Urinary bladder (tissue), 4 donors: ENCODE measurements around the gene SUSD6. TPM values are rescaled to one million over a fixed set of nuclear protein-coding genes. Genes with fewer than 3 reads are reported as not detected.

ENCODE experiments used
- DNase-seq: peaks from one replicate; pipeline ENCODE4 v3.0.0-alpha.2; 2015; ENCODE audit errors: extremely low spot score
- H3K27ac ChIP-seq: one replicate; pipeline ENCODE4 v1.5.1; 2013; ENCODE audit warnings: low read depth, mild to moderate bottlenecking, moderate library complexity
- H3K36me3 ChIP-seq: one replicate; pipeline ENCODE4 v1.6.1; 2013; ENCODE audit warnings: mild to moderate bottlenecking, moderate library complexity; ENCODE audit not compliant: insufficient read depth
- H3K4me1 ChIP-seq: one replicate; pipeline ENCODE4 v1.6.1; 2013; ENCODE audit warnings: mild to moderate bottlenecking, moderate library complexity; ENCODE audit not compliant: insufficient read depth
- H3K4me3 ChIP-seq: one replicate; pipeline ENCODE4 v1.5.1; 2013; ENCODE audit warnings: low read depth, low read length
- WGBS: extraction: QIAGEN DNeasy Blood & Tissue Kit; methylation state at CpG from one replicate; pipeline ENCODE4 v1.1.7; 2013; 5-methylcytosine and 5-hydroxymethylcytosine counted together
- polyA plus RNA-seq: library from polyadenylated mRNA; stranded (reverse); fragments of 200-250 nt; gene quantifications from one replicate; pipeline ENCODE4 v1.2.3, GENCODE V29; 2013
- total RNA-seq: library from RNA; depleted of rRNA; stranded (reverse); fragments of >200 nt; gene quantifications from one replicate; pipeline ENCODE4 v1.2.3, GENCODE V29; 2014
- donor health status: healthy with polysubstance abuse.
- donor health status: healthy.

The SUSD6 gene
- total and polyA plus RNA-seq, 2 donors: 12.5 to 20.0 TPM

GRCh38 chr14:69683971-69684370 is 72.6 kb downstream of the SUSD6 start:
- no peak overlapping the region for H3K4me3 ChIP-seq
- H3K27ac ChIP-seq: no peak overlapping the region
- H3K4me1 ChIP-seq: peaks cover 2% of the 10 kb centered on the region
- no peak for DNase-seq
- 77% methylated on average over 3 of the region's 3 CpGs for WGBS
- no peaks in the 10 kb centered on the region for H3K36me3 ChIP-seq

- no peak overlapping the region for H3K4me3 ChIP-seq
- no peak for DNase-seq
- no peak overlapping the region for H3K27ac ChIP-seq
- 69% methylated on average over 6 of the region's 6 CpGs for WGBS
- no peaks in the 10 kb centered on the region for H3K36me3 ChIP-seq
- peaks cover 2% of the 10 kb centered on the region for H3K4me1 ChIP-seq
Measured at GRCh38 chr14:69684461-69685217, 73.2 kb downstream of the SUSD6 start.

- Histone ChIP-seq H3K4me1 (peaks cover 2% of the 10 kb centered on the region), H3K27ac (no peak overlapping the region), H3K4me3 (no peak overlapping the region), H3K36me3 (no peaks in the 10 kb centered on the region)
- no peak for DNase-seq
- 77% methylated on average over 3 of the region's 3 CpGs for WGBS
Measured at GRCh38 chr14:69685218-69685616, 73.8 kb downstream of the SUSD6 start.

- peaks cover 2% of the 10 kb centered on the region for H3K4me1 ChIP-seq
- H3K27ac ChIP-seq: no peak overlapping the region
- 22% methylated on average over 6 of the region's 6 CpGs for WGBS
- H3K4me3 ChIP-seq: no peak overlapping the region
- DNase-seq: peak; percentile 56
- no peaks in the 10 kb centered on the region for H3K36me3 ChIP-seq
Measured at GRCh38 chr14:69685716-69686115, 74.3 kb downstream of the SUSD6 start.

- WGBS: 81% methylated on average over 4 of the region's 4 CpGs
- H3K4me1 ChIP-seq: no peaks in the 10 kb centered on the region
- DNase-seq: no peak
- H3K4me3 ChIP-seq: no peak overlapping the region
- H3K36me3 ChIP-seq: no peaks in the 10 kb centered on the region
- H3K27ac ChIP-seq: no peak overlapping the region
Measured at GRCh38 chr14:69687606-69688298, 76.4 kb downstream of the SUSD6 start.

GRCh38 chr14:69688299-69688649 is 76.9 kb downstream of the SUSD6 start:
- Histone ChIP-seq H3K27ac (no peak overlapping the region), H3K4me3 (no peak overlapping the region), H3K36me3 (no peaks in the 10 kb centered on the region), H3K4me1 (no peaks in the 10 kb centered on the region)
- no peak for DNase-seq
- WGBS: 82% methylated on average over 1 of the region's 1 CpG

- Histone ChIP-seq H3K27ac (no peak overlapping the region), H3K4me1 (peaks cover 2% of the 10 kb centered on the region), H3K4me3 (no peak overlapping the region), H3K36me3 (no peaks in the 10 kb centered on the region)
- WGBS: 97% methylated on average over 2 of the region's 2 CpGs
- no peak for DNase-seq
Measured at GRCh38 chr14:69690042-69690441, 78.6 kb downstream of the SUSD6 start.

GRCh38 chr14:69692594-69692993 is 81.2 kb downstream of the SUSD6 start:
- WGBS: 75% methylated on average over 1 of the region's 1 CpG
- H3K4me1 ChIP-seq: peaks cover 2% of the 10 kb centered on the region
- no peak for DNase-seq
- no peaks in the 10 kb centered on the region for H3K36me3 ChIP-seq
- no peak overlapping the region for H3K27ac ChIP-seq
- H3K4me3 ChIP-seq: no peak overlapping the region

- Histone ChIP-seq H3K36me3 (no peaks in the 10 kb centered on the region), H3K4me1 (peaks cover 2% of the 10 kb centered on the region), H3K27ac (no peak overlapping the region), H3K4me3 (no peak overlapping the region)
- WGBS: 46% methylated on average over 3 of the region's 3 CpGs
- DNase-seq: no peak
Measured at GRCh38 chr14:69693145-69693544, 81.7 kb downstream of the SUSD6 start.

- Histone ChIP-seq H3K36me3 (no peaks in the 10 kb centered on the region), H3K27ac (no peak overlapping the region), H3K4me3 (no peak overlapping the region), H3K4me1 (peaks cover 2% of the 10 kb centered on the region)
- WGBS: 75% methylated on average over 4 of the region's 4 CpGs
- DNase-seq: no peak
Measured at GRCh38 chr14:69693801-69694729, 82.7 kb downstream of the SUSD6 start.

GRCh38 chr14:69694730-69695281 is 83.4 kb downstream of the SUSD6 start:
- Histone ChIP-seq H3K4me3 (no peak overlapping the region), H3K36me3 (no peaks in the 10 kb centered on the region), H3K27ac (no peak overlapping the region), H3K4me1 (peaks cover 2% of the 10 kb centered on the region)
- DNase-seq: no peak
- WGBS: 77% methylated on average over 5 of the region's 5 CpGs

GRCh38 chr14:69695322-69696203 is 84.2 kb downstream of the SUSD6 start:
- DNase-seq: no peak
- no peak overlapping the region for H3K27ac ChIP-seq
- 73% methylated on average over 6 of the region's 6 CpGs for WGBS
- no peaks in the 10 kb centered on the region for H3K36me3 ChIP-seq
- no peak overlapping the region for H3K4me3 ChIP-seq
- peaks cover 2% of the 10 kb centered on the region for H3K4me1 ChIP-seq

GRCh38 chr14:69696204-69696527 is 84.8 kb downstream of the SUSD6 start:
- H3K36me3 ChIP-seq: no peaks in the 10 kb centered on the region
- peaks cover 2% of the 10 kb centered on the region for H3K4me1 ChIP-seq
- DNase-seq: no peak
- H3K4me3 ChIP-seq: no peak overlapping the region
- no peak overlapping the region for H3K27ac ChIP-seq
